Gastrocnemius medialis (tissue), 4 donors: Measurements from ENCODE around the gene HNRNPA3. TPM values are rescaled to one million over a fixed set of nuclear protein-coding genes. Genes with fewer than 3 reads are reported as not detected.
"Not testable (repeated sequence)": the region's sequence is repeated elsewhere in the genome, so short reads cannot be mapped to it uniquely, and the experiment has no call there.

Source experiments
- ATAC-seq, 2 donors: fragments of 150-250 bp; one replicate each; pipeline ENCODE4 v1.9.1; 2016
- DNase-seq, 2 donors: peaks; one replicate each; pipeline ENCODE4 v3.0.0-alpha.2; 2019
- H3K27ac ChIP-seq, 4 donors: fragments of 200-600 bp; sonication (generic); 1 replicate in 1 of 4; 2 replicates in 3 of 4; pipeline ENCODE4 v1.5.1; 2016 to 2018; ENCODE audit warnings: mild to moderate bottlenecking in 2 of 4, moderate library complexity in 1 of 4
- H3K27me3 ChIP-seq, 3 donors: fragments of 200-600 bp; sonication (generic) in 2 of 3; 1 replicate in 1 of 3; 2 replicates in 2 of 3; pipeline versions ENCODE4 v1.5.1 to v1.6.0; 2016 to 2019; ENCODE audit warnings: mild to moderate bottlenecking in 1 of 3, moderate library complexity in 1 of 3
- H3K36me3 ChIP-seq, 2 donors: fragments of 200-600 bp; sonication (generic) in 1 of 2; one replicate each; pipeline ENCODE4 v1.5.1; 2017 to 2018
- H3K4me1 ChIP-seq, 2 donors: fragments of 200-600 bp; sonication (generic) in 1 of 2; one replicate each; pipeline ENCODE4 v1.5.1; 2016 to 2017; ENCODE audit warnings: mild to moderate bottlenecking in 2 of 2
- H3K4me3 ChIP-seq, 4 donors: fragments of 200-600 bp; sonication (generic) in 3 of 4; 1 replicate in 1 of 4; 2 replicates in 3 of 4; pipeline ENCODE4 v1.5.1; 2016 to 2019; ENCODE audit warnings: mild to moderate bottlenecking in 2 of 4
- H3K9me3 ChIP-seq, 3 donors: fragments of 200-600 bp; sonication (generic) in 2 of 3; 1 replicate in 1 of 3; 2 replicates in 2 of 3; pipeline ENCODE4 v1.5.1; 2016 to 2019
- POLR2A ChIP-seq, 2 donors: fragments of 450-650 bp; IDR thresholded peaks; one replicate each; pipeline ENCODE4 v1.6.1; 2017; ENCODE audit warnings: antibody characterized with exemption in 2 of 2, mild to moderate bottlenecking in 2 of 2, moderate library complexity in 2 of 2
- in situ Hi-C, 4 donors: fragments of 200-750 bp; cut with MboI; loops; one replicate each; pipeline versions ENCODE4 v1.15.0 to v1.8.0; 2017; ENCODE audit warnings: low sequenced_read_pairs in 4 of 4
- intact Hi-C: fragments of 100-400 bp; cut with DNase I; formaldehyde crosslinking; loops from one replicate; pipeline ENCODE4 v1.15.1; 2023; ENCODE audit warnings: low total_unique reads
- total RNA-seq, 4 donors: library from RNA; depleted of rRNA; stranded (reverse); fragments of >200 nt; gene quantifications; one replicate each; pipeline versions ENCODE4 v1.1.0 to v1.2.3, GENCODE V29; 2016
- TF ChIP-seq, protein P1 (sequence below), 5 experiments: fragments of 450-650 bp in 3 of 5; fragments of 200-600 bp in 2 of 5; sonication (generic) in 2 of 5; IDR thresholded peaks in 4 of 5; conservative IDR thresholded peaks in 1 of 5; 1 replicate in 4 of 5; 2 replicates in 1 of 5; pipeline ENCODE4 v1.5.1; 2016 to 2019; ENCODE audit warnings: antibody characterized with exemption in 5 of 5, mild to moderate bottlenecking in 3 of 5, moderate library complexity in 3 of 5

Gene HNRNPA3
- total RNA-seq, 4 donors from 2014 or later, result 16.1 to 32.2 (median 22.4) TPM

GRCh38 chr2:177195194-177195593 lies 17.4 kb upstream of the HNRNPA3 start:
- Histone ChIP-seq H3K36me3 (no peaks in the 10 kb centered on the region), H3K4me1 (no peaks in the 10 kb centered on the region), H3K27ac (no peak overlapping the region), H3K27me3 (no peaks in the 10 kb centered on the region), H3K9me3 (no peaks in the 10 kb centered on the region), H3K4me3 (no peak overlapping the region)
- in situ Hi-C loops (loop anchor here in 1 of 4 donors (25.0 kb wide), 1 partner anchor 92 kb away; no protein-coding TSS in a partner anchor), intact Hi-C loops (no loop called here)
- TF ChIP-seq, protein P1, sequence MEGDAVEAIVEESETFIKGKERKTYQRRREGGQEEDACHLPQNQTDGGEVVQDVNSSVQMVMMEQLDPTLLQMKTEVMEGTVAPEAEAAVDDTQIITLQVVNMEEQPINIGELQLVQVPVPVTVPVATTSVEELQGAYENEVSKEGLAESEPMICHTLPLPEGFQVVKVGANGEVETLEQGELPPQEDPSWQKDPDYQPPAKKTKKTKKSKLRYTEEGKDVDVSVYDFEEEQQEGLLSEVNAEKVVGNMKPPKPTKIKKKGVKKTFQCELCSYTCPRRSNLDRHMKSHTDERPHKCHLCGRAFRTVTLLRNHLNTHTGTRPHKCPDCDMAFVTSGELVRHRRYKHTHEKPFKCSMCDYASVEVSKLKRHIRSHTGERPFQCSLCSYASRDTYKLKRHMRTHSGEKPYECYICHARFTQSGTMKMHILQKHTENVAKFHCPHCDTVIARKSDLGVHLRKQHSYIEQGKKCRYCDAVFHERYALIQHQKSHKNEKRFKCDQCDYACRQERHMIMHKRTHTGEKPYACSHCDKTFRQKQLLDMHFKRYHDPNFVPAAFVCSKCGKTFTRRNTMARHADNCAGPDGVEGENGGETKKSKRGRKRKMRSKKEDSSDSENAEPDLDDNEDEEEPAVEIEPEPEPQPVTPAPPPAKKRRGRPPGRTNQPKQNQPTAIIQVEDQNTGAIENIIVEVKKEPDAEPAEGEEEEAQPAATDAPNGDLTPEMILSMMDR (IDR thresholded peaks at IDR 0.05 in 4 of 5, conservative IDR thresholded peaks at IDR 0.05 in 1 of 5), result no peak
- TF ChIP-seq POLR2A (IDR thresholded peaks at IDR 0.05), result no peak
- no peak for ATAC-seq
- DNase-seq, result no peak

- H3K27me3 ChIP-seq, DNase-seq, H3K27ac ChIP-seq, H3K9me3 ChIP-seq, H3K4me3 ChIP-seq, intact Hi-C loops, H3K36me3 ChIP-seq, H3K4me1 ChIP-seq, in situ Hi-C loops, ATAC-seq: not testable (repeated sequence)
Measured at GRCh38 chr2:177200419-177200818, 12.2 kb upstream of the HNRNPA3 start.

GRCh38 chr2:177201919-177202346 lies 10.7 kb upstream of the HNRNPA3 start:
- H3K4me1 ChIP-seq, result no peaks in the 10 kb centered on the region
- TF ChIP-seq POLR2A (IDR thresholded peaks at IDR 0.05), result no peak
- TF ChIP-seq, protein P1 (IDR thresholded peaks at IDR 0.05 in 4 of 5, conservative IDR thresholded peaks at IDR 0.05 in 1 of 5), result no peak
- no peaks in the 10 kb centered on the region for H3K27me3 ChIP-seq
- no peaks in the 10 kb centered on the region for H3K9me3 ChIP-seq
- in situ Hi-C loops (no loop called here), intact Hi-C loops (no loop called here)
- H3K27ac ChIP-seq, result no peak overlapping the region
- no peak overlapping the region for H3K4me3 ChIP-seq
- DNase-seq (no peak), ATAC-seq (no peak)
- H3K36me3 ChIP-seq, result no peaks in the 10 kb centered on the region

GRCh38 chr2:177204417-177204816 lies 8.2 kb upstream of the HNRNPA3 start:
- TF ChIP-seq POLR2A (IDR thresholded peaks at IDR 0.05), result no peak
- TF ChIP-seq, protein P1 (IDR thresholded peaks at IDR 0.05 in 4 of 5, conservative IDR thresholded peaks at IDR 0.05 in 1 of 5), result no peak
- no peaks in the 10 kb centered on the region for H3K9me3 ChIP-seq
- DNase-seq (no peak), ATAC-seq (no peak)
- intact Hi-C loops (no loop called here), in situ Hi-C loops (no loop called here)
- no peaks in the 10 kb centered on the region for H3K27me3 ChIP-seq
- no peak overlapping the region for H3K4me3 ChIP-seq
- H3K4me1 ChIP-seq, result no peaks in the 10 kb centered on the region
- H3K36me3 ChIP-seq, result no peaks in the 10 kb centered on the region
- H3K27ac ChIP-seq, result no peak overlapping the region

GRCh38 chr2:177207101-177207500 lies 5.5 kb upstream of the HNRNPA3 start:
- Histone ChIP-seq H3K4me3 (no peak overlapping the region), H3K4me1 (peaks cover 11 to 12% of the 10 kb centered on the region in 2 donors), H3K9me3 (no peaks in the 10 kb centered on the region), H3K36me3 (no peaks in the 10 kb centered on the region), H3K27ac (no peak overlapping the region), H3K27me3 (no peaks in the 10 kb centered on the region)
- no peak for ATAC-seq
- intact Hi-C loops, result no loop called here
- TF ChIP-seq, protein P1 (IDR thresholded peaks at IDR 0.05 in 4 of 5, conservative IDR thresholded peaks at IDR 0.05 in 1 of 5), result no peak
- no peak for TF ChIP-seq POLR2A (IDR thresholded peaks at IDR 0.05)
- no peak for DNase-seq
- in situ Hi-C loops, result no loop called here
